Measurements from ENCODE around the gene UBE3A. TPM values are rescaled to one million over a fixed set of nuclear protein-coding genes. Genes with fewer than 3 reads are reported as not detected.

The UBE3A gene
- total RNA-seq, 2 donors from 2014 or later, result 26.7 to 38.9 TPM

GRCh38 chr15:25385986-25386385, 52.8 kb downstream of the UBE3A start:
- H3K4me1 ChIP-seq, result no peaks in the 10 kb centered on the region
- intact Hi-C loops (cut with DNase I), result no loop called here
- H3K27me3 ChIP-seq, result no peaks in the 10 kb centered on the region
- no peaks in the 10 kb centered on the region for H3K9me3 ChIP-seq
- ATAC-seq (no peak), DNase-seq (no peak)
- H3K27ac ChIP-seq, result no peak overlapping the region
- H3K36me3 ChIP-seq (replicated peaks in 1 of 2; ENCODE audit: insufficient read depth in 1 of 2, low read depth in 2 of 2), result no peaks in the 10 kb centered on the region
- H3K4me3 ChIP-seq, result no peak overlapping the region
- TF ChIP-seq CTCF (IDR thresholded peaks at IDR 0.05), result no peak
- TF ChIP-seq POLR2A (IDR thresholded peaks at IDR 0.05), result no peak

- TF ChIP-seq POLR2A (IDR thresholded peaks at IDR 0.05) (no peak), CTCF (IDR thresholded peaks at IDR 0.05) (no peak)
- WGBS, 2 donors, result 94 to 97% methylated on average over 5 of the region's 5 CpGs
- ATAC-seq, result no peak
- DNase-seq, result no peak
- Histone ChIP-seq H3K4me1 (peaks cover 3% of the 10 kb centered on the region), H3K4me3 (no peak overlapping the region), H3K27ac (no peak overlapping the region), H3K9me3 (no peaks in the 10 kb centered on the region), H3K27me3 (no peaks in the 10 kb centered on the region), H3K36me3 (replicated peaks in 1 of 2; ENCODE audit: insufficient read depth in 1 of 2, low read depth in 2 of 2) (peaks cover 0 to 2% of the 10 kb centered on the region in 2 donors)
- intact Hi-C loops (cut with DNase I), result no loop called here
Measured at GRCh38 chr15:25381579-25381978, 57.2 kb downstream of the UBE3A start.

DNA sequence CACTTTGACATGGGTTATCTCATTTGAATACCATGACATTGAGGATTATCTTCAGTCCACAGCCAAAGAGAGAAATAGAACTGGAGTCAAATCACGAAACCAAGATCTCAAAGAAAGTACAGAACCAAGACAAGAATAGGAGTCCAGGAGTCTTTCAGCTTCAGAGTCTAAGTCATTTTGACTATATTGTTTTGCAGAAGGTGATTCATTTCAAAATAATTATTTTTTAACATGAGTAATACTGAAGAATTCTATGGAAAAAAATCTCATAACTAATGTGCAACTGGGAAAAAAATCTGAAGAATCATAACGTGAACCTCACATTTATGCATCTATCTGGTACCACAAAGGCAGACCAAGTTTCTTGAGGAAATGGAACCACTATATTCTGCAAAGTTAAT, 60.3 kb downstream of the UBE3A start:
- peaks cover 3% of the 10 kb centered on the region for H3K4me1 ChIP-seq
- TF ChIP-seq CTCF (IDR thresholded peaks at IDR 0.05) (no peak), POLR2A (IDR thresholded peaks at IDR 0.05) (no peak)
- intact Hi-C loops (cut with DNase I), result no loop called here
- DNase-seq, result no peak
- 86 to 89% methylated on average over 2 of the region's 2 CpGs for WGBS, 2 donors
- no peak overlapping the region for H3K27ac ChIP-seq
- no peak for ATAC-seq
- peaks cover 0 to 3% of the 10 kb centered on the region in 2 donors for H3K36me3 ChIP-seq (replicated peaks in 1 of 2; ENCODE audit: insufficient read depth in 1 of 2, low read depth in 2 of 2)
- no peaks in the 10 kb centered on the region for H3K27me3 ChIP-seq
- H3K4me3 ChIP-seq, result no peak overlapping the region
- no peaks in the 10 kb centered on the region for H3K9me3 ChIP-seq

GRCh38 chr15:25375557-25375956, 63.3 kb downstream of the UBE3A start:
- Histone ChIP-seq H3K27me3 (no peaks in the 10 kb centered on the region), H3K4me1 (peaks cover 3% of the 10 kb centered on the region), H3K4me3 (no peak overlapping the region), H3K9me3 (no peaks in the 10 kb centered on the region), H3K36me3 (replicated peaks in 1 of 2; ENCODE audit: insufficient read depth in 1 of 2, low read depth in 2 of 2) (peaks cover 0 to 13% of the 10 kb centered on the region in 2 donors), H3K27ac (no peak overlapping the region)
- ATAC-seq, result no peak
- DNase-seq, result no peak
- TF ChIP-seq CTCF (IDR thresholded peaks at IDR 0.05) (no peak), POLR2A (IDR thresholded peaks at IDR 0.05) (no peak)
- intact Hi-C loops (cut with DNase I), result no loop called here
- WGBS, 2 donors, result 80 to 87% methylated on average over 5 of the region's 5 CpGs

GRCh38 chr15:25374143-25374542, 64.7 kb downstream of the UBE3A start:
- H3K36me3 ChIP-seq (replicated peaks in 1 of 2; ENCODE audit: insufficient read depth in 1 of 2, low read depth in 2 of 2), result peaks cover 0 to 11% of the 10 kb centered on the region in 2 donors
- ATAC-seq (no peak), DNase-seq (no peak)
- no peaks in the 10 kb centered on the region for H3K4me1 ChIP-seq
- H3K9me3 ChIP-seq, result no peaks in the 10 kb centered on the region
- intact Hi-C loops (cut with DNase I), result no loop called here
- H3K27ac ChIP-seq, result no peak overlapping the region
- H3K4me3 ChIP-seq, result no peak overlapping the region
- no peak for TF ChIP-seq POLR2A (IDR thresholded peaks at IDR 0.05)
- TF ChIP-seq CTCF (IDR thresholded peaks at IDR 0.05), result no peak
- no peaks in the 10 kb centered on the region for H3K27me3 ChIP-seq
- 95 to 100% methylated on average over 3 of the region's 3 CpGs for WGBS, 2 donors

All from body of pancreas (tissue), 4 donors.